Measurements from ENCODE around the gene ACRBP.

- TF ChIP-seq POLR2A (IDR thresholded peaks at IDR 0.05; ENCODE audit: low read depth, low read length) (no peak), CTCF (IDR thresholded peaks at IDR 0.05; ENCODE audit: extremely low read depth in 1 of 2, insufficient read depth in 1 of 2, low read depth in 1 of 2, low read length in 2 of 2) (no peak), FOS (IDR thresholded peaks at IDR 0.05; ENCODE audit: borderline replicate concordance, insufficient read depth, low read length) (no peak), POLR2AphosphoS5 (IDR thresholded peaks at IDR 0.05; ENCODE audit: insufficient read depth, low read depth, low read length) (no peak), GATA2 (IDR thresholded peaks at IDR 0.05; ENCODE audit: insufficient read depth, insufficient read length, low read depth, low read length) (no peak), MYC (IDR thresholded peaks at IDR 0.05; ENCODE audit: low read depth, low read length) (no peak), EZH2 (IDR thresholded peaks at IDR 0.05; ENCODE audit: borderline replicate concordance, low read depth, low read length, severe bottlenecking) (no peak), MAX (IDR thresholded peaks at IDR 0.05; ENCODE audit: insufficient read depth, insufficient read length) (no peak)
These were observed 5.2 kb upstream of the ACRBP start for GRCh38 chr12:6652391-6652790.
